Activated naive CD4-positive, alpha-beta T cell (primary cell): ENCODE data around the gene SLC8A1.

Experiments
- DNase-seq, 4 experiments: peaks; one replicate each; lab custom pipeline; 2025; lab: John Stamatoyannopoulos, UW

SLC8A1 gene

GRCh38 chr2:40352041-40352702 lies 99.7 kb downstream of the SLC8A1 start:
- DNase-seq = no peak

- DNase-seq = no peak
These were observed 103.2 kb downstream of the SLC8A1 start for GRCh38 chr2:40348665-40349064.

DNA sequence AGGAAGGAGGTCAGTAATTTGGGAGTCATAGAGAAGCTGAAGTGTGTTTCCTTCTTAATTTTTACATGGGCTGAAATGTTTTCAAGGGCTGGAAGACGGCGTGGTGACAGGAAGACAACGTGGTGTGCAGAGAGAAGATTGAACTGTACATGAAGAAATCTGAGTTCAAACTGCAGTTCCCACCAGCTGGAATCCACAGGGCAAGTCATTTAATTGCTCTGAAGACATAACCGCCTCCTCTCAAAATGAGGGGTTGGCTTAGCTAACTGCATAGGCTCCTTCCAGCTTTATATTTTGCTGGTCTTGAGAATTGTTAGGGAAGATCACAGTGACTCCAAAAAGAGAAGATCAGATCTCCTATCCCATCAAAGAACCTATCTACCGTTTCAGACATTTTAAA lies 103.9 kb downstream of the SLC8A1 start:
- no peak for DNase-seq

DNA sequence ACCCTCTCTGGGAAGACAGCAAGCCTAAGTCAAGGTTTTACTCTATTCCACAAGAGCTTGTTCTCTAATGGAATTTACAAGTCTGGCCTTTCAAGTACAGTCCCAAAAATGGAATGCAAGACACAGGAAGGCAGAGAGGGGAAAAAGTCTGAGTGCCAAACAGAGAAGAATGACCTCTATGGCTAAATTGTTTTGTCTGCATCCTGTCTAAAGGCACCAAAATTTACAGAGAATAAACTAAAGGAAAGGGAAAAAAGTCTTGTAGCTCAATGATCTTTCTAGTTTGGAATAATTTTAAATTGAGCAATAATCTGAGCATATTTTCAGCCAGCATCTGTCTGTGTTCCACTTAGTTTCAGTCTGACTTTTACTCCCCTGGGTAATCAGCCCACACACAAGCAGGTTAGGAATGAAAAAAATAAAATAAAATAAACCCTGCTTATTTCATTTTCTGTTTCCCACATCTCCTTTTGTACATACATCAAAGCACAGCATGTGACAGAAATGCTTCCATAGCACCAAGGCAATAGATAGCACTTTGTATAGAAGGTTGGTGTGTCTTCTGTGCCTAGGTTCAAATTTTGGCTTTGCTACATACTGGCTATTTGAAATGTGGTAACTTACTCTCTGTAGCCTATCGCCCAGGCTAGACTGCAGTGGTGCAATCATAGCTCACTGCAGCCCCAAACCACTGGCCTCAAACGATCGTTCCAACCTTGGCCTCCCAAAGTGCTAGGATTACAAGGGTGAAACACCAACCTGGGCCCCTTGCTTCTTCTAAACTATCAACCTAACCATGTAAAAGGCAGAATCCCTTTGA lies 105.1 kb downstream of the SLC8A1 start:
- DNase-seq = no peak

DNA sequence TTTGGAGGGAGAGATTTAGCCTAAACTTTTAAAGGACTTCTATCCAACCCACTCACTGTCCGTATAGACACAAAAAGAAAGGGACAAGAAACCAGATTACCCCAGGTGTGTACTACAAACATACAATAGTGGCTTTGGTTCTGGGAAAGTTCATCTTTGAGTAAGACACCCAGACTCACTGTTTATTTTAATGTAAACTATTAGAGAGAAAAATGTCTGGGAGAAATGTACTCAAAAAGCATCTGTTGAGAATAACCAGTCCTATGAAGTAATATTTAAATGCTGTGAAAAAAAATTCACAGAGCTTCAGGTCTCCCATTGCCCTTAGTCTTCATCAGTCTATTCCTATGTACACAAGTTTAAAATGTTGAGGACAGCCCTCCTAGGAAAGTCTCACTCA lies 107.5 kb downstream of the SLC8A1 start:
- no peak for DNase-seq

DNA sequence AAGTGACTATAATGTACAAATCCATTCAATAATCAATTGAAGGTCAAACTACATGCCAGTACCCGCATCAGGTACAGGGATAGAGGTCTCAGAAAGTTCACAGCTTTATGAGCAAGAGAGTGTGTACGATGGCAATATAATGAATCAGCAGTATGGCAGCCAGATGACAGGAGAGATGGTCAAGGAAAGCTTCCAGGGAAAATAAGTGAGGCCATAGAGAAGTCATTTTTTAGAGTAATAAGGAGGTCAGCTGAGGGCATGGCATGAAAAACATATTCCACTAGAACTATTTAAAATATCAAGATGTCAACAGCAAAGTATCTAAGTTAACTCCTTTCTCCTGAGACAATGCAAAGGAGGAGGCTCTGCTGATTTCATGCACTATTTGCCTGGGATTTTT lies 108.0 kb downstream of the SLC8A1 start:
- DNase-seq = no peak

DNA sequence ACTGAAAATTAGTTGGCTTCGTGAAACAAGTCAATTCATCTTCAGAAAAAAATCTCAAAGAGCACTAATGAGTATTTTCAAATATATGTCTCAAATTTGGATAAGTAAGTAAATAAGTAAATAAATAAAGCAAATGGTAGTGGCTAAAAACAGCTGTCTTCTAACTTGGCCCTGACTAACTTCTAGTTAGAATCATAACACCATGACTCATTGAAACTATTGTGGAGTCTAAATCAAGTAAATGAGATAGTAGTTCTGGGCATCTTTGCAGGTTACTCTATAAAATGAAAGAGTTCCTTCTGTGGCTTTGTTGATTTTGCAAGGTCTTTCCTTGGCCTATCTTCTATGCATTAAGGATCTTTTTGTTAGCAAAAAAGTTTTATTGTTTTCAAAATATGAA lies 110.7 kb downstream of the SLC8A1 start:
- DNase-seq = no peak

DNA sequence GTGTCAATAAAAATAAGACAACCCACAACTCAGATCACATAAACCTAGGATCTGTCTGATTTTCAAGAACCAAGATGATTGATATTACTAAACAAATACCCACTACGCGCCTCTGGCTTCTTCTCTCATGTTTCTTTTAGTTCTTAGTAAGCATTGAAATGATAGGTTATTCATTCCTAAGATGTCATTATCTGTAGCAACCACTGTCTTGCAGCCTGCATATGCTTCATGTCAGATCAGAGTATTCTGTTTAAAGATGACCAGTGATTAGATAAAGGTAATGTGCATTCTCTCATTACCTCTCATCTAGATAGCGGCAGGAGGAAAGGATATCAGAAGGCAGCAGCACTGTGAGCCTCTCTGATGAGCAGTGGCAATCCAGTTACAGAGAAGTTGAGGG lies 112.9 kb downstream of the SLC8A1 start:
- no peak for DNase-seq

DNA sequence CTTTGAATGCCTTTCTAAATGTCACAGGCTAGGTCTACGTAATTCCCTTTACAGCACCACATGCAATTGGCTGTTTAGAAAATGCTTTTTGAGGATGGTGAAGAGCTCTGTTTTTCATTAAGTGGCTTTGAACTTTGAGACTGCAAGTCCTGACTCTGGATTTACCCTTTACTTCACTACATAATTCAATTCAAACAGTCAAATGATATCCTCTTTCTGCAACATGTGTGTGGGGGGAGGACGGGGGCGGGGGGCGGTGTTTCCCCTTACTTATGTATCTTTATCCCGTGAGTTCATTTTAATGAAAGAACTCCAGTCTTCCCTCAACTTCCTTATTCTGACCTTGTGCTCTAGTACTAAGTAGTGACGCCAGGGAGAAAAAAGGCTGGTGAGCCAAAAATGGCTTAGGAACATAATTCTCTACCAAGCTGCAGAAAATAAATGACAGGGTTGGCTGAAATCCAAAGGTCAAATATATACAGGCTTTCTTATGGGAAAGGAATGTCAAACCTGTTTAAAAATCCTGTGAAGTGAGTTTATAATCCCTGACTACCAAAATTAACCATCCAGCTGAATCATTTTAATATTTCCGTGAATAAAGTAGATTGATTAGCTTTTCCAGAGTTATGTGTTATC lies 119.6 kb downstream of the SLC8A1 start:
- no peak for DNase-seq

GRCh38 chr2:40330096-40330495 lies 121.8 kb downstream of the SLC8A1 start:
- DNase-seq = no peak

GRCh38 chr2:40329739-40330030 lies 122.2 kb downstream of the SLC8A1 start:
- DNase-seq = no peak

DNA sequence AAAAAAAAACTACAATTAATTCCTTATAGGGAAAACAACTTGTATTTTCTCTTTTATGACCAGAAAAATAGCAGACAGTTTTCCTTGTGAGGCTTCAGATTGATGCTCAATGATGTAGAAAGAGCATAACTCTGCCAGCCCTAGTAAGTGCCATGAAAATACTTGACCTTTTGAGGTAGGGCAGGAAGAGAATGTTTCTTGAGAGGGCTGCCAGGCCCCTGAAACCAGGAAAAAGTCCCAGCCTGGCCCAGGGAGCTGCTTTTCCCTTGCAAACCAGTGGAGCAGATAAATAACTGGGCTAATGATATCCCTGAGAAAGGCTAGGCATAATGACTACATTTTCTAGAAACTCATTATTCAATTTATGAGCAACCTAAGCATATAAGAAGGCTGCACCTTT lies 126.8 kb downstream of the SLC8A1 start:
- no peak for DNase-seq

DNA sequence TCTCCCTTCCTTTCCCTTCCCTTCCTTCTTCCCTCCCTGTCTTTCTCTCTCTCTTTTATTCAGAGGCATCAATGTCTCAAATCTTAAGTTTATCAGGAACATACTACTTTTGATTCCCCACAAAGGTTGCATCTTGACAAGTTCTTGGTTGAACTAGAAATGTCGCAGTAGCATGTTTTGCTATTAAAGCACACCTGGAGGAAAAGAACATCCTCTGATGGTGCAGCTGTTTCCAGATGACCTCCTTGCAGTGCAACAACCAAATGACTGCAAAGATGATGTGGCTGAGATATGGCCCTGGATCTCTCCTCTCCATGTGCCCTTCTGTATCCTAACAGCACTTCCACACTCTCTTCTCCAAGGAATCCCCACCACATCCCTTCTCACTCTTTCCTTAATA lies 127.2 kb downstream of the SLC8A1 start:
- DNase-seq = no peak

GRCh38 chr2:40321822-40322221 lies 130.1 kb downstream of the SLC8A1 start:
- DNase-seq = no peak

DNA sequence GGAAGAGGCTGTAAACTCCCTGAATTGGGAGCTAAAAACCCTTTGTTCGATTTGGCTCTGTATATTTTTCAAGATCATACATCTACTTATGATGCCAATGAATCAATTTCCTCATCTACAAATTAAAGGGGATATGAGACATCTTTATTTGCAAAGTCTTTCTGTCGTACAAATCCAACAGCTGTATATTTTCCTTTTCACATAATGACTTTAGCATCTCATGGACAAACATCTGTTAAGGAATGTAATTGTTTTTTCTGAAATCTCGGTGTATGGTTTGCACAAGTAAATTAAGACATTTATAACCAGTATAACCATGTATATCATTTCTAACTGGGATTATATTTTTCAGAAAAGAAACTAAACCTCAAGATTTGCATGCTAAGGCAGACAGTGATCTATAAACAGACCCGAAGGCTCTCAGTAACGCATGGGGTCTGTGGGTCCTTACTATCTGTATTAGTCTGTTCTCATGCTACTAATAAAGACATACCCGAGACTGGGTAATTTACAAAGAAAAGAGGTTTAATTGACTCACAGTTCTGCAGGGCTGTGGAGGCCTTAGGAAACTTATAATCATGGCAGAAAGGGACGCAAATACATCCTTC lies 130.8 kb downstream of the SLC8A1 start:
- no peak for DNase-seq

- DNase-seq = no peak
These were observed 133.0 kb downstream of the SLC8A1 start for GRCh38 chr2:40318921-40319320.

- DNase-seq = no peak
These were observed 134.1 kb downstream of the SLC8A1 start for GRCh38 chr2:40317761-40318160.

DNA sequence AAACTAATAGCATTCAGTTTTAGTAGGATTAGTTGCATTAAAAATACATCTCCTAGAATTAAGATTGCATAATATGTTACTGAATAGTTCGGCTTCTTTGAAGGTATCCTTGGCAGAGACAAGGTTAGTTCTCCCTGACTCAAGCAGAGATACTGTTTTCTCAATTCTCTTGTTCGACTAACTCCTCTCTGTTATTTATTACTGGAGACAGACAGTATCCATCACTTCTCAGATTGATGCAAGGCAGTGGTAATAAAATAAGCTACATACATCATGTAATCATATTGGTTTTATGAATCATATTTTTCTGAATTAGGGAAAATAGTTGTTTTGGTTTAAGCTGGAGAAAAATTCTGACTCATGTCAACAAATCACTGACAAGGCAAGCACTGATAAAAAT lies 134.8 kb downstream of the SLC8A1 start:
- DNase-seq = no peak

DNA sequence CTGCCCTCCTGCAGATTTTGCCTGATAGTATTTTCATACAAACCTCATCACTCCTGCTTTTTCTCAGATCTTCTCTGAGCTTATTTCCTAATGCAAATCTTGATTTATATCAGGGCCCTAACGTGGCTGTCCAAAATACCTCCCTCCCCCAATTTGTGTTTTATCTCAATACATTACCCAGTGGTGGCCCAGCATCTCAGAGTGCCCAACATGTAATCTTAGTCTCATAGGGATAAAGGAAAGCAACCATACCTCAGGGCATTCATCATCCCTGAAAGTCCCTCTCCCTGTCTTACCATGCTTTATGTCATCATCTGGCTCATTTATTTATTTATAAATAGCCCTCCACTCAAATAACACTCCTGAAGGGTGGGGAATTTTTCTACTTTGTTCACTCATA lies 135.3 kb downstream of the SLC8A1 start:
- no peak for DNase-seq

GRCh38 chr2:40315683-40316082 lies 136.2 kb downstream of the SLC8A1 start:
- no peak for DNase-seq

- no peak for DNase-seq
These were observed 140.9 kb downstream of the SLC8A1 start for GRCh38 chr2:40311026-40311425.

DNA sequence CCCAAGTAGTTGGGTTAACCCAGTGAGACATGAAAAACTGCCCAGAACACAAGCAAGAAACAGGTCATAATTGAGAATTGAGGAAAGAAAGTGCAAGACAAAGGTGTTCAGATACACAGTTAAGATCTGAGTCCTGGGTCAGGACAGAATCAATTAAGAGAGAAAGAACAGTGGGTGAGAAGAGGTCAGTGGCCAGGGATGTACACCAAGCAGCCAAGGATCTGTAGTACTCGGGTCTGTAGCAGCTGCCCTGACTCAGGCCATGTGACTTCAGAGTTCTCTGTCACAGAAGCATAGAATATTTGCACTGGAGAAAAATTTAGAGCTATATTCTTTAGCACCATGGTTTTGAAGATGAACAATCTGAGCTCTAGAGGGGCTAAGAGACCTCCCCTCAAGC lies 141.6 kb downstream of the SLC8A1 start:
- DNase-seq = no peak

- no peak for DNase-seq
These were observed 147.6 kb downstream of the SLC8A1 start for GRCh38 chr2:40304340-40304739.
